Measurements from ENCODE around the gene ARHGAP25. TPM values are rescaled to one million over a fixed set of nuclear protein-coding genes. Genes with fewer than 3 reads are reported as not detected.
A peak's percentile ranks its signal among the peaks of the same experiment; 100 is the strongest.

The ARHGAP25 gene
- total RNA-seq, 1 donor from 2014 or later, result 31.8 TPM

DNA sequence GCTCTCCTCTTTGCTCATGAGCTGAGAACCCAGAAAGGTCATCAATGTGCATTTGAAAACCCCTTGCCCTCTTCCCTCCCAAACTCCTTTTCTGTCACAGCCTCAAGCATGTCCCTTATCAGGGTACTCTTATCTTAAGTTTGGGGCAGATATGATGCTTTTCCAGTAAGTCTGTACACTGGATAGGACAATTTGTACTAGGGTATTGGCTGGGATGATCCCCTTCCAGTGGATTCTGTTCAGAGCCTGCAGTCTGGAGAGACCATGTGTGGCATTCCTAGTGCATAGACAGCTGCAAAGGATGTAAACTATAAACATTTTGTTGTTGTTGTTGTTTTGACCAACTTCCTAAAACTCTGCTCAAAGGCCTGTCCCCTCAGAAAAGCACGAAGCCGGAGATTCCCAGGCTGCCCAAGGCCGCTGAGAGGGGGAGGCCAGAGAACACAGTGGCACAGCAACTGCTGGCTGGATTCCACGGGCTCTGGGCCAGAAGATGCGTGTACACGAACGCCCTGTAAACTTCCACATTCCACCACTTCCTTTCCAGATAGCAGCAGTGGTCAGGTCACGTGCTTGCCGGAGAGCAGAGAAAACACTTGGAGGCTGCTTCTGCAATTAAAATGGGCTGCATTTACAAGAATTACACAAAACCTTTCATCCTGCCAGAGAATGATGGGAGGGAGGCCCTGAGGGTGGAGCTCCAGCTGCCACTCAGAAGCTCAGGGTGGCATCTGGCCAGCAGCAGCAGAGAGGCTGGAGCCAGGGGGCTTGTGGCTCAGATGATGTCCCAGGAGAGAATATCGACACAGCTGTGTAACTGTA, 94.5 kb downstream of the ARHGAP25 start:
- Histone ChIP-seq H3K4me1 (peaks cover 52% of the 10 kb centered on the region), H3K4me3 (no peak overlapping the region), H3K27ac (peak overlapping the region; percentile 73), H3K36me3 (peaks cover 23% of the 10 kb centered on the region), H3K9me3 (no peaks in the 10 kb centered on the region), H3K27me3 (no peaks in the 10 kb centered on the region)
- intact Hi-C loops (cut with DNase I), result loop anchor here (10.0 kb wide), 1 partner anchor 54 kb away; no protein-coding TSS in a partner anchor
- DNase-seq, result peak; percentile 97
- peak; percentile 90 for ATAC-seq
- TF ChIP-seq, protein P1, sequence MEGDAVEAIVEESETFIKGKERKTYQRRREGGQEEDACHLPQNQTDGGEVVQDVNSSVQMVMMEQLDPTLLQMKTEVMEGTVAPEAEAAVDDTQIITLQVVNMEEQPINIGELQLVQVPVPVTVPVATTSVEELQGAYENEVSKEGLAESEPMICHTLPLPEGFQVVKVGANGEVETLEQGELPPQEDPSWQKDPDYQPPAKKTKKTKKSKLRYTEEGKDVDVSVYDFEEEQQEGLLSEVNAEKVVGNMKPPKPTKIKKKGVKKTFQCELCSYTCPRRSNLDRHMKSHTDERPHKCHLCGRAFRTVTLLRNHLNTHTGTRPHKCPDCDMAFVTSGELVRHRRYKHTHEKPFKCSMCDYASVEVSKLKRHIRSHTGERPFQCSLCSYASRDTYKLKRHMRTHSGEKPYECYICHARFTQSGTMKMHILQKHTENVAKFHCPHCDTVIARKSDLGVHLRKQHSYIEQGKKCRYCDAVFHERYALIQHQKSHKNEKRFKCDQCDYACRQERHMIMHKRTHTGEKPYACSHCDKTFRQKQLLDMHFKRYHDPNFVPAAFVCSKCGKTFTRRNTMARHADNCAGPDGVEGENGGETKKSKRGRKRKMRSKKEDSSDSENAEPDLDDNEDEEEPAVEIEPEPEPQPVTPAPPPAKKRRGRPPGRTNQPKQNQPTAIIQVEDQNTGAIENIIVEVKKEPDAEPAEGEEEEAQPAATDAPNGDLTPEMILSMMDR (IDR thresholded peaks at IDR 0.05), result peak; percentile 19

DNA sequence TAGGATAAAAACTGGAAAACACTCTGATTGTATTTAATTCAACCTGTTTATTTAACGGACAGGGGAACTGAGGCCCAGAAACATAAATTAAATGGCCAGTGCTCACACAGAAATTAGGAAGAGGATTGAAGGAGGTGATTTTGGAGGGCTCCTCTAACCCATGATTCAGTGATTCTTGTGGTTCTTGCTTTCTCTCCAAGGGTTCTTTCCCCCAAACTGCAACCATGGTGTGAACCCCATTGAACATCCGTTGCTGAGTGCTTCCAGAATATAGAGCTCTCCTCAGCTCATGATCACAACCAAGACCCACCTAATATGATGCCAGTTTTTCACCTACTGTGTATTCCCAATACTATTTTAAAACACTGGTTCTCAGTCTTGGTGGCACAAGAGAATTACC, 95.1 kb downstream of the ARHGAP25 start:
- TF ChIP-seq, protein P1 (IDR thresholded peaks at IDR 0.05), result no peak
- intact Hi-C loops (cut with DNase I), result loop anchor here (10.0 kb wide), 1 partner anchor 55 kb away; no protein-coding TSS in a partner anchor
- no peaks in the 10 kb centered on the region for H3K27me3 ChIP-seq
- no peaks in the 10 kb centered on the region for H3K9me3 ChIP-seq
- H3K4me1 ChIP-seq, result peaks cover 52% of the 10 kb centered on the region
- H3K36me3 ChIP-seq, result peaks cover 17% of the 10 kb centered on the region
- H3K27ac ChIP-seq, result peak overlapping the region; percentile 73
- DNase-seq (no peak), ATAC-seq (no peak)
- no peak overlapping the region for H3K4me3 ChIP-seq

DNA sequence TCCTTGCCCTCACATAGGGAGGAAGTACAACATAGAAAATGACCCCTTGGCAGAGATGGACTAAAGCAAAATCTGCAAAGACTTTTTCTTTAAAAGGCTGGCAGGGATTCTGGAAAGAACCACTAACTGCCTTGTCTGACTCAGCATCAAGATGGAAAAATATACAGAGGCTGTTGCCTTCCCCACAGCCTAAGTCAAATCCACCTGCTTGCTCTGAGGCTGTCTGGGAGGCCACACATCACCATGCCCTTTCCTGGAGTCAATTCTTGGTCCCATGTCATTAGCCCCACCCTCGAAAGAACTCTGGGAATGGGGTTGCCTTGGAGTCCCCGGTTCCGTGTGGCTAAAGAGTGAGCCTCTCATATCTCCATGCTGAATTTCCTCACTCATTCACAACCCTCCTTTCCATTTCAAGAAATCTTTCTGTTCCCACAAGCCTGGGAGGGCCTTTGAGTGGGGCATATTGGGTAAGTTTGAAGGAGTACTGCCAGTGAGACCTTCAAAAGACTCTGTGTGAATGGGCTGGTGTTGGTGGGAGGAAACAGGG, 97.1 kb downstream of the ARHGAP25 start:
- peak overlapping the region; percentile 83 for H3K27ac ChIP-seq
- H3K4me1 ChIP-seq, result peaks cover 52% of the 10 kb centered on the region
- no peaks in the 10 kb centered on the region for H3K9me3 ChIP-seq
- ATAC-seq (no peak), DNase-seq (no peak)
- TF ChIP-seq, protein P1 (IDR thresholded peaks at IDR 0.05), result no peak
- intact Hi-C loops (cut with DNase I), result no loop called here
- no peaks in the 10 kb centered on the region for H3K27me3 ChIP-seq
- peaks cover 3% of the 10 kb centered on the region for H3K36me3 ChIP-seq
- no peak overlapping the region for H3K4me3 ChIP-seq

DNA sequence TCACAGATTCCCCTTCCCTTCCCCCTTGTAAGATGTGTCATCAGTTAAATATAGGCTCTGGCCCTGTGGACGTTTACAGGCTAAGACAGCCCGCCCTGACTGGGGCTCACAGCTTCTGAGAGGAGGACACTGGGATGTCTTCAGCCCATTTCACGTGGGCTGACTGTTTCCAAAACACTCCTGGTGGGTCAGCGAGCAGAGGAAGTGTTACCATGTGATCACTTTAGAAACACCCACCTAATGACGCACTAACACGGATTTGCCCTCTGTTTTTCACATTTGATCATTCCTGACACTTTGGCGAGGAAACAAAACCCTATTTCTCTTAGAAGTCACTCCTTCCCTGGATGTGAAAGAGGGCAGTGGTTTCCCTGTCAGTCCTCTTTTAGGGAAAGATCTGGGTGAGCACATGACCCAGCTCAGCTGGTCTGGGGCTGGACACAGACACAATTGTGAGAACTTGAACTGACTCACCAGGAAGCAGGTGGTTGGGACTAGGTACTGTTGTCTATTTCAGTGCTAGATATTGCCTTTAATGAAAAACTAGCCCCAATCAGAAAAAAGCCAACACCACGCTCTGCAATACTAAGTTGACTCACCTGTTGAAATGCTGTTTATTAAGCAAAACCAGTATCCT, 97.7 kb downstream of the ARHGAP25 start:
- H3K36me3 ChIP-seq, result no peaks in the 10 kb centered on the region
- no peak overlapping the region for H3K4me3 ChIP-seq
- no peaks in the 10 kb centered on the region for H3K27me3 ChIP-seq
- intact Hi-C loops (cut with DNase I), result no loop called here
- ATAC-seq (peak; percentile 82), DNase-seq (peak; percentile 77)
- H3K9me3 ChIP-seq, result no peaks in the 10 kb centered on the region
- peak overlapping the region; percentile 83 for H3K27ac ChIP-seq
- TF ChIP-seq, protein P1 (IDR thresholded peaks at IDR 0.05), result no peak
- peaks cover 52% of the 10 kb centered on the region for H3K4me1 ChIP-seq

DNA sequence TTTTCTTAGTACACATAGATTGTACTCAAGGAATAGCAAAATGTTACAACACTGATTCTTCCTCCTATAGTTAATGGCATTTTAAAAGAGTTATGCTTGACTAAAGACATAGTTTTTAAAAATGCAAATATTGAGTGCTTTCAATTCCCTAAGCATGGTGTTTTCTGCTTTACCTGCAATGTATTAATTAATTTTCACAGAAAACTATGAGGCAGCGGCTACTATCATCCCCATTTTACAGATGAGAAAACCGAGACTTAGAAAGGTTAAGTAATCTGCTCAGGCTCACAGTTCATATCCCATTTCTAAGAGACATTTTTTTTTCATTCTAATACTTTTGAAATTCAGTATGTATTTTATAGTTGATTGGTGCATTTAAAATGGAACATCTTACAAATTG, 98.6 kb downstream of the ARHGAP25 start:
- no peak for ATAC-seq
- intact Hi-C loops (cut with DNase I), result no loop called here
- H3K9me3 ChIP-seq, result no peaks in the 10 kb centered on the region
- no peaks in the 10 kb centered on the region for H3K36me3 ChIP-seq
- H3K27me3 ChIP-seq, result no peaks in the 10 kb centered on the region
- peaks cover 48% of the 10 kb centered on the region for H3K4me1 ChIP-seq
- peak overlapping the region; percentile 83 for H3K27ac ChIP-seq
- no peak for DNase-seq
- TF ChIP-seq, protein P1 (IDR thresholded peaks at IDR 0.05), result no peak
- H3K4me3 ChIP-seq, result no peak overlapping the region

All from upper lobe of right lung (tissue), 1 donor.